GM18870 (cell line): Measurements from ENCODE around the gene ZNF534.
"Not testable (repeated sequence)": the region's sequence is repeated elsewhere in the genome, so short reads cannot be mapped to it uniquely, and the experiment has no call there.

Experiments
- ATAC-seq: cut with Tn5 transposase; IDR thresholded peaks from one replicate; pipeline ENCODE4 v1.9.1; 2021; ENCODE audit warnings: moderate library complexity; ENCODE audit not compliant: unreplicated experiment

Gene ZNF534

DNA sequence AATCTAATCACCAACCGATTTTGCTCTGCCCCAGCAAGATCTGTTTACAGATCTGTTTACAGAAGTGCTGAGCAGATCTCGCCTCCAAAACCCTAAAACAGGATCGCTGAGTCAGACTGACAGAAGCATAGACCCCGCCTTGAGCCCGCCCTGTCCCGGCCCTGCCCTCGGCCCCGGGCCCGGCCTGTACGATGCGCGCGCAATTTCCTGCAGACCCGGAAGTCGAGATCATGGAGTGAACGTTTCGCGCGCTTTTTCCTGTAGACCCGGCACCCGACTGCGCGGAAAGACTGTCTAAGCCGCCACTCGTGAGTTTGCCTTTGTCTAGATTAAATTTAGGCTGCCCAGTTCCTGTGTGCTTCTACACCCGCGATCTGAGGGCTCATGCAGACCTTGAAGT is at the start of gene ZNF534:
TSS of gene ZNF534 (plus strand) at position 212 of the 400 bp plus-strand sequence. CDS start 2,327 bp downstream, outside the sequence.
- no peak for ATAC-seq

DNA sequence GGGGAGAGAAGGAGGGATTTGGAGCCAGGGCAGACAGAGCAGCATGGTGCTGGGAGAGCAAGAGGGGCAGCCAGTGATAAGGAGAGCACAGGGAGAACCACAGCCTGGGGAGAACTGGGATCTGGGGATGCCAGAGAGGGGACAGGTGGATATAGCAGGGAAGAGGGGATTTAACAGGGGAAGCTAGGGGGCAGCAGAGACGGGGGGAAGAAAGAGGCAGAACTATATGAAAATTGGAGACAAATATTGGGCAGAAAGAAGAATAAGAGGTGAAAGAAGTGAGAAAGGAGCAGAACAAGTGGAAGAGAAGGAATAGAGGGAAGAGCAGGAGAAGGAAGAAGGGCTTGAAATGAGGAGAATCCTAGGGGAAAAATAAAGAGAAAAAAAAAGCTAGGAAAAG is 37.8 kb upstream of the ZNF534 start:
- no peak for ATAC-seq

DNA sequence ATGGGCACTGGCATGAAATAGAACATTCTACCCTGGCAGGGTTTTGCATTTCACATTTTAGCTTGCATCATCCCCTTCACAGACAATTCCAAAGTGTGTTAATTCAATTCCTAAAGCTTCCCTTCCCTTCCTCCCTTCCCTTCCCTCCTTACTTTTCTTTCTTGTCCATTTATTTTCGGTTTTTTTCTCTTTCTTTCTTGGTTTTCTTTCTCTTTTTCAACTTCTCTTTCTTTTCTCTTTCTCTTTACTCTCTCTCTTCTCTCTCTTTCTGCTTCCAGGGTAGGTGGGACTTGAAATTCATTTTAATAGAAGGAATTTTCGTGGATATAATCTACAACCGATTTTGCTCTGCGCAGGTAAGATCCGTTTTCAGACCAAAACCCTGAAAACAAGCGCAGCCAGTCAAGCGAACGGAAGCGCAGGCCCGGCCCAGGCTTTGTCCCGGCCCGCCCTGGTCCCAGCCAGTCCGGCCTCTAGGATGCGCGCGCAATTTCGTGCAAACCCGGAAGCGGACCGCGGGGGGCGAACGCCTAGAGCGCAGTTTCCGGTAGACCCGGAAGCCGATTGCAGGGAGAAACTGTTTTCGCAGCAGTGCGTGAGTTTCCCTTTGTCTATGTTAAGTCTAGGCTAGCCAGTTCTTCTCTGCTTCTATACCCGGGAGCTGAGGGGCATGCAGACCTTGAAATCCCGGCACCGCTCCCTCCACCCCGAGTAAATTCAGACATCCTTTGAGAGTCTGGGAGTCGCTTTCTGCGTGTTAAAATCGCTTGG is 31.5 kb upstream of the ZNF534 start, which contains the start of gene ZNF528:
TSS of gene ZNF528 (plus strand) at position 540 of the 771 bp plus-strand sequence. CDS start 4,165 bp downstream, outside the sequence.
- ATAC-seq = no peak

DNA sequence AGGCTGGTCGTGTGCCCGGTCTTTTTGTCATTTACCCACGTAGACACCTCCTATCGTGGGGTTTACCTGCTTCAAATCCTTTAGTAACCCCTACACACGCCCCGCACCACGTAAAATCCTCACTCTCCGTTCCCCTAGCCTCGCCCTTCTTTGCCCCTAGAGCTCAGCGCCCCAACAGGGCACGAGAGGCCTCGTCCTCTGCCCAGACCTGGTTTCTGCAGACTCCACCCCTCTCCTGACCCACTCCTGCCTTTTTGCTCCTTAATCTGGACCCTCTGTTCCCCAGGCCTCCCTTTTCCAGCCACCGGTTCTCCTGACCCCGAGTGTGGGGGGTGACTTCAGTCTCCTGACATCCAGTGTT is 30.9 kb upstream of the ZNF534 start:
- no peak for ATAC-seq

DNA sequence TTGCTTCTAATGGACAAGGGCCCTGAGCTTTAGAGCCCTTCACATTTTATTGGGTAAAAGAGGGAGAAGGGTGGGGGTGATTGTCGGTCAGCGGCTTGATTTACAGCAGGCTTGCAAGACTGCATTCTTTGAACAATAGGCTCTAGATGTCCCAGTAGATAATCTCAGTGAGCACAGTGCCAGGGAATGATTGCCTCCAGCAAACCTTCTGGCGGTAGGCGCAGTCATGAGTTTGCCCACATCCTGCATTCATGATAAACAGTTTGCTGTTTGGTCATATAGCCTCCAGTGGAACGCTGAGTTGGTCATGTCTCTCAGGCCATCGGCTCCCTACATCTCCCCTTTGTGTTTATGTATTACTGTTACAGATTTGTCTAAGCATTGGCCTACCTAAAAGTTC is 18.7 kb upstream of the ZNF534 start:
- no peak for ATAC-seq

DNA sequence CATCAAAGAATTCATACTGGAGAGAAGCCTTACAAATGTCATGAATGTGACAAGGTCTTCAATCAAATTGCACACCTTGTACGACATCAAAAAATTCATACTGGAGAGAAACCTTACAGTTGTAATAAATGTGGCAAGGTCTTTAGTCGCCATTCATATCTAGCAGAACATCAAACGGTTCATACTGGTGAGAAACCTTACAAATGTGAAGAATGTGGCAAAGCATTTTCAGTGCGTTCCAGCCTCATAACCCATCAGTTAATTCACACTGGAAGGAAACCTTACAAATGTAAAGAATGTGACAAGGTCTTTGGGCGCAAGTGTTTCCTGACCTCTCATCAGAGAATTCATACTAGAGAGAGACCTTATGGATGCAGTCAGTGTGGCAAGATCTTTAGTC is 13.2 kb upstream of the ZNF534 start:
- ATAC-seq = no peak

DNA sequence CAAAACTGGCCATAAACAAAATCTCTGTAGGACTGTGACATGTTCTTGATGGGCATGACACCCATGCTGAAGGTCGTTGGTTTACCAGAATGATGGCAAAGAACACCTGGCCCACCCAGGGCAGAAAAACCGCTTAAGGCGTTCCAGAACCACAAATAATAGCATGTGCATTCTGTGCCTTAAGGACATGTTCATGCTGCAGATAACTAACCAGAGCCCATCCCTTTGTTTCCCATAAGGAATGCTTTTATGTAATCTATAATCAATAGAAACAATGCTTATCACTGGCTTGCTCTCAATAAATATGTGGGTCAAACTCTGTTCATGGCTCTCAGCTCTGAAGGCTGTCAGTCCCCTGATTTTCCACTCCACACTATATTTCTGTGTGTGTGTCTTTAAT is 13.2 kb downstream of the ZNF534 start:
- no peak for ATAC-seq

DNA sequence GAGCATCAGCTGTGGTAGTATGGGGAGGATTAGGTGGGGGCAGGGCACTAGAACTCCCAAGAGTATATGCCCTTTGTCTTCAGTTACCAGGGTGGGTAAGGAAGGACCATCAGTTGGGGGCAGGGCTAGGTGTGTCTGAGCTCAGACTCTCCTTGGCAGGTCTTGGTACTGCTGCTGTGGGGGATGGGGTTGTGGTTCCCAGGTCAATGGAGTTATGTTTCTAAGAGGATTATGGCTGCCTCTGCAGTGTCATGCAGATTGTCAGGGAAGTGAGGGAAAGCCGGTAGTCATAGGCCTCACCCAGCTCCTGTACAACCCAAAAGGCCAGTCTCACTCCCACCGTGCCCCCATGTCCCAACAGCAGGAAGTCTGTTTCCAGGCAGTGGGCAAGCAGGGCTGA is 15.6 kb downstream of the ZNF534 start:
- ATAC-seq = no peak

DNA sequence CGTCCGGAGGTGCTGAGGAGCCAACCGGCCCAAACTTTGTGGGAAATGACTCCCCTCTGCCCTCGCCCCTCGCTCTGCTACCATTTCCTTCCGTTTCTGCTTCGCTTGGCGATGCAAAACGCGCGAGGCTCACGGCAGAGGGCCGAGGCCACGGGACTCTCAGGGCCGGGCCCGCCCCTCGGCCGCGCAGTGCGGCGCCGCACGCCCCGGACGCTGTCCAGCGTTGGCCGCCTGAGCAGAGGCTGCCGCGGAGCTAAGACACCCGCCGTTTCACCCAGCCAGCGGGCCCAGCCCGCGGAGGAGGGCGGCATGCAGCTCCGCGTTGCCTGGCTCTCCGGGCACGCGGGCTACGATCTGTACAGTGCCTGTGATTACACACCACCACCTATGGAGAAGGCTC is 22.3 kb downstream of the ZNF534 start:
- ATAC-seq = no peak

DNA sequence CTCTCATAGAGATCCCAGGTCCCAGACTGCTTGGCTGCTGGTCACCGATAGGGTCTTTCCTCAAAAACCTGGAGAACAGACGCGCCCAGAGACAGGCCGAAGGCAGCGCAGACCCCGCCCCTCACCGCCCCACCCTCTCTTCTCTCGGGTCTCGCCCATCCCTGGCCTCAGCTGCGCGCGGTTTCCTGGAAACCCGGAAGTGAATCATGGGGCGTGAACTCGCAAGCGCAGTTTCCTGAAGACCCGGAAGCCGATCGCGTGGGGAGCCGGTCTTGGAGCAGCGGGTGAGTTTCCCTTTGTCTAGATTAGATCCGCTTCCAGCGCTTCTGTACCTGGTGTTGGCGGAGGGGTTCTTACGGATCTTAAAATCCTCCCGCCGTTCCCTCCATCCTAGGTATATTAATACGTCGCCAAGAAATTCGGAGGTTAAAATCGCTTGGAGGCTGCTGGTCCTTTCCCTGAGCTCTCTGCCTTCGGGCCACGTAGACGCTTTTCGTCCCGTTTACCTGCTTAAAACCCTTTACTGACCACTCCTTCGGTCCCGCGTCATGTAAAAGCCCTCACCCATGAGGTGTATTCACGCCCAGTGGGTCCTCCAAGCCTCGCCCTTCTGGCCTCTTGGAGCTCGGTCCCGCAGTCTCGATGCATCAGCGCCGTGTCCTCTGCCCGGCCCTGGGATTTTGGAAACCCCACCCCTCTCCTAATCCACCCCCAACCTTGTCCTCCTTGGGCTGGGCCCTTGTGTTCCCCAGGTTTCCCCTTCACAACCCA is 24.6 kb downstream of the ZNF534 start, which contains the start of gene ZNF578:
TSS of gene ZNF578 (plus strand) at position 230 of the 771 bp plus-strand sequence. CDS start 48,293 bp downstream, outside the sequence.
- no peak for ATAC-seq

DNA sequence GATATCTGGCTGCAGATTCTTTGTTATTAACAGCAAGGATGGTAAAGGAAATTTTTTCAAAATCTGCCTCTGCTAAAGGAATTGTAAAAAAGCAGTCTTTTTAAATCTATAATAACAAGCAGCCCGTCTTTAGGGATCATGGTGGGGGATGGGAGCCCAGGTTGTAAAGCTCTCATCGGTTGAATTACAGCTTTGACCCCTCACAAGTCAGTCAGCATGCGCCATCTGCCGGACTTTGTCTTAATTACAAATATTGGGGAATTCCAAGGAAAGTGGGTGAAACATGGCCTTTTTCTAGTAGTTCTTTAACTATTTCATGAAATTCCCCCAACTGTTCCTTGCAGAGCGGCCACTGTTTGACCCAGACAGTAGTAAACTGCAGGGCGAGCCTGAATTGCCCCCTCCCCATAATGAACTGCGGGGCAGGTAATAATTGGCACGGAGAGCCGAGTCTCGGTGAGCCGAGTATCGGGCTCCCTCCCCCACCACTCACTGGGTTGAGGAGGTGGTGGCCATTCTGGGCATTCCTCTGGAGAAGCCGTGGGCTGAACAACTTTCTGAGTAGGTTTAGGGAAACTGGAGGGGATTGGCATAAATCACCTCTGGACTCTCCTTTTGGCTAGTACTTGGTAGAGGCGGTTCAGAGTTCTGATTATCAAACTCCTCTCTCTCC is 36.0 kb downstream of the ZNF534 start:
- ATAC-seq = no peak

DNA sequence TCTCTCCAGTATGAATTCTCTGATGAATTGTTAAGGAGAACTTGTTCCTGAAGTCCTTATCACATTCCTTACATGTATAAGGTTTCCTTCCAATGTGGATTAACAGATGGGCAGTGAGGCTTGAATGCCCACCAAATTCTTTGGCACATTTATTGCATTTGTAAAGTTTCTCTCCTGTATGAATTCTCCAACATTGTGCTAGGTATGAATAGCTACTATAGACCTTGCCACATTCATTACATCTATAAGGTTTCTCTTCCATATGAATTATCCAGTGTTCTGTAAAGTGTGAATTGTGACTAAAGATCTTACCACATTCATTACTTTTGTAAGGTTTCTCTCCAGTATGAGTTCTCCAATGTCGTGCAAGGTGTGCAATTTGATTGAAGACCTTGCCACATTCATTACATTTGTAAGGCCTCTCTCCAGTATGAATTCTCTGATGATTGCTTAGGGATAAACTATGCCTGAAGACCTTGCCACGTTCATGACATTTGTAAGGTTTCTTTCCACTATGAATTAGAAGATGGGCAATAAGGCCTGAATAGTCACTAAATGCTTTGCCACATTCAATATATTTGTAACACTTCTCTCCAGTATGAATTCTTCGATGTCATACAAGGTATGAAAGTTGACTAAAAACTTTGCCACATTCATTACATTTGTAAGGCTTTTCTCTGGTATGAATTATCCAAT is 44.9 kb downstream of the ZNF534 start:
- no peak for ATAC-seq

DNA sequence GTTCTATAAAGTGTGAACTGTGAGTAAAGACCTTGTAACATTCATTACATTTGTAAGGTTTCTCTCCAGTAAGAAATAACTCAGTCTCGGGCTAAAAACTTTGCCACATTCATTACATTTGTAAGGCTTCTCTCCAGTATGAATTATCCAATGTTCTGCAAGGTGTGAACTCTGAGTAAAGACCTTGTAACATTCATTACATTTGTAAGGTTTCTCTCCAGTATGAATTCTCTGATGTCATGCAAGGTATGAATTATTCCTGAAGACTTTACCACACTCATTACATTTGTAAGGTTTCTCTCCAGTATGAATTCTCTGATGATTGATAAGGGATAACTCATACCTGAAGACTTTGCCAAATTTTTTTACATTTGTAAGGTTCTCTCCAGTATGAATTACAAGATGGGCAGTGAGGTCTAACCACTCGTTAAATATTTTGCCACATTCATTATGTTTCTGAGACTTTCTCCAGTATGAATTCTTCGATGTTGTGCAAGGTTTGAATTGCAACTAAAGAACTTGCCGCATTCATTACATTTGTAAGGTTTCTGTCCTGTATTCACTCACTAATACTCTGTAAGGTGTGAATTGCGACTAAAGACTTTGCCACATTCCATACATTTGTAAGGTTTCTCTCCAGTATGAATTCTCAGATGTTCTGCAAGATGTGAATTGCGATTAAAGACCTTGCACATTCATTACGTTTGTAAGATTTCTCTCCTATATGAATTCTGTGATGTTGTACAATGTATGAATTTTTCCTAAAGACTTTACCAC is 45.6 kb downstream of the ZNF534 start:
- ATAC-seq = no peak

DNA sequence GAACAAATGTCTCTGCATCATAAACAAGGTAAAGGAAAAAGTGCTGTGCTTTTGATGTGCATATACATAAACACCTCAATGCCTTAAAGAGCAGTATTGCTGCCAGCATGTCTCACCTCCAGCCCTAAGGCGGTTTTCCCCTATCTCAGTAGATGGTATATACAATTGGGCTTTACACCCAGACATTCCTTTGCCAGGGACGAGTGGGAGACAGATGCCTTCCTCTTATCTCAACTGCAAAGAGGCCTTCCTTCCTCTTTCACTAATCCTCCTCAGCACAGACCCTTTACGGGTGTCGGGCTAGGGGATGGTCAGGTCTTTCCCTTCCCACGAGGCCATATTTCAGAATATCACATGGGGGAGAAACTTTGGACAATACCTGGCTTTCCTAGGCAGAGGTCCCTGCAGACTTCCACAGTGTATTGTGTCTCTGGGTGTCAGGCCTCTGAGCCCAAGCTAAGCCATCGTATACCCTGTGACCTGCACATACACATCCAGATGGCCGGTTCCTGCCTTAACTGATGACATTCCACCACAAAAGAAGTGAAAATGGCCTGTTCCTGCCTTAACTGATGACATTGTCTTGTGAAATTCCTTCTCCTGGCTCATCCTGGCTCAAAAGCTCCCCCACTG is 55.3 kb downstream of the ZNF534 start:
- ATAC-seq = not testable (repeated sequence)

DNA sequence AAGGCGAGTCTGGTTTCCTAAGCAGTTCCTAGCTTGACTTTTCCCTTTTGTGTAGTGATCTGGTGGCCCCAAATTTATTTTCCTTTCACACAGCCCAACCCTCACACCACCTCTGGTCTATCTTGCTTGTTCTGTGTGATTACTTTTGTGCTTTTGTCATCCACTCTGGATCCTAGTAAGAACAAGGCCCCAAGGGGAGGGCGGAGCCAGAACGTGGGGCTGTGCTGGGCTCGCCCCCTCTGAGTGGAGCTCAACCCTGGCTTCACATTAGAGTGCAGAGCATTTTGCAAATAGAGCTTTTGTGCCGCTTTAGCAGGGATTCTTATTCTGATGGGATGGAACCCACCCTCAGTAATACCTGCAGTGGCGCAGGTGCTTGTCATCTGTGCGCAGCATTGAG is 56.1 kb downstream of the ZNF534 start:
- not testable (repeated sequence) for ATAC-seq

DNA sequence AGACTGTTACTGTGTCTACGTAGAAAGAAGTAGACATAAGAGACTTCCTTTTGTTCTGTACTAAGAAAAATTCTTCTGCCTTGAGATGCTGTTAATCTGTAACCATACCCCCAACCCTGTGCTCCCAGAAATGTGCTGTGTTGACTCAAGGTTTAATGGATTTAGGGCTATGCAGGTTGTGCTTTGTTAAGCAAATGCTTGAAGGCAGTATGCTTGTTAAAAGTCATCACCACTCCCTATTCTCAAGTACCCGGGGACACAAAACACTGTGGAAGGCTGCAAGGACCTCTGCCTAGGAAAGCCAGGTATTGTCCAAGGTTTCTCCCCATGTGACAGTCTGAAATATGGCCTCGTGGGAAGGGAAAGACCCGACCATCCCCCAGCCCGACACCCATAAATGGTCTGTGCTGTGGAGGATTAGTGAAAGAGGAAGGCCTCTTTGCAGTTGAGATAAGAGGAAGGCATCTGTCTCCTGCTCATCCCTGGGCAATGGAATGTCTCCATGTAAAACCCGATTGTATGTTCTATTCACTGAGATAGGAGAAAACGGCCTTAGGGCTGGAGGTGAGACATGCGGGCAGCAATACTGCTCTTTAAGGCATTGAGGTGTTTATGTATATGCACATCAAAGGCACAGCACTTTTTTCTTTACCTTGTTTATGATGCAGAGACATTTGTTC is 56.8 kb downstream of the ZNF534 start:
- ATAC-seq = not testable (repeated sequence)

DNA sequence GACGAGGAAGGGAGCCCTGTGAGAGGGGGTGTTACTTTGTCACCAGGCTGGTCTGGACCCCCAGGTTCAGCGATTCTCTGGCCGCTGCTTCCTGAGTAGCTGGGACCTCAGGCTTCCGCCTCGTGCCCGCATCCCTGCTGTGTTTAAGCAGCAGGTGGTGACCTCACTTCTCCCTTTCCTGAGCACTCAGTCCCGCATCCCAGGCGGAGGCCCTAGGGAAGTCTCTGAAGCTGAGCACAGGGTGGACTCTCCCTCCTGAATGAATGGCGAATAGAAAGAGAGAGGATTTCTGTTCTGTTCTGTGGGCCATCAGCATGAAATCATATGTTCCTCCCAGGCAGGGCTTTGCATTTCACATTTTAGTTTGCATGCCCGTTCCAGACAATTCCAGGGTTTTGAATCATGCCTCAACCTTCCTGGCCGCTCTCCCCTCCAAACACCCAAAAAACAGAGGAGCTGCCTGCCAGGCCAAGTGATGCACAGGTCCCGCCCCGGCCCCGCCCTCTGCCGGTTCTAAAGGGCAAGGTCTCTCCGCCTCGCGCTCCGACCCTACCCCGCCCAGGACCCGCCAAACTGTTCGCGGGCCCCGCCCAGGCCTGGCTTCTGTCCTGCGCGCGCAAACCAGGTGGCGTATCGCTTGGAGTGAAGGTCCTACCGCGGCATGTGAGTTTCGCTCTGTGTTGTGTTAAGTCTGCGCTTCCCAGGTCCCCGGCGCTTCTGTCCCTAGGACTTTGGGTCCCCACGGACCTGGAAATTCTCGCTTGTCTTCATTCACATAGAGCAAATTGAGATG is 63.4 kb downstream of the ZNF534 start:
- no peak for ATAC-seq

DNA sequence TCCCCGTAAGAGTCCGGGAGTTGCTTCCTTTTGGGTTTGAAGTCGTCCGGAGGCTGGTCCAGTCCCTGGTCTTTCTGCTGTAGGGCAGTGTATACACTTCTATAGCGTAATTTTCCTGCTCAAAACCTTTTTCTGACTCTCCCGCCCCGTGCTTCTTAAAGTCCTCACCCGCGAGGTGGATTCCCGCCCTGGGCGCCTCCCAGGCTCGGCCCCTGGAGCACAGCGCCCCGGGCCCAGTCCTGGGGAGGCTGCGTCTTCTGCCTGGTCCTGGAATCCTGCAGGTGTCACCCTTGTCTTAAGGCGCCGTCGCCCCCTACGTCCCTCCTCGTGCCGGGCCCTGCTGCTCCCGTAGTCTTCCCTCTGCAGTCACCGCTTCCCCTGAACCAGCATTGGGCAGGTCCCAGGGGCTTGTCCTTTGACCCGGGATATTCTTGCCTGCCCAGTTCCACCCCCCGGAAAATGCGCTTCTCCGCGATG is 64.1 kb downstream of the ZNF534 start:
- no peak for ATAC-seq
